Measurements from ENCODE around the gene MMP21. TPM values are rescaled to one million over a fixed set of nuclear protein-coding genes. Genes with fewer than 3 reads are reported as not detected.

The MMP21 gene
- polyA plus RNA-seq, 2 of the 4 experiments (the other 2 are of a cell fraction), result 0.04 TPM; not detected in 1

DNA sequence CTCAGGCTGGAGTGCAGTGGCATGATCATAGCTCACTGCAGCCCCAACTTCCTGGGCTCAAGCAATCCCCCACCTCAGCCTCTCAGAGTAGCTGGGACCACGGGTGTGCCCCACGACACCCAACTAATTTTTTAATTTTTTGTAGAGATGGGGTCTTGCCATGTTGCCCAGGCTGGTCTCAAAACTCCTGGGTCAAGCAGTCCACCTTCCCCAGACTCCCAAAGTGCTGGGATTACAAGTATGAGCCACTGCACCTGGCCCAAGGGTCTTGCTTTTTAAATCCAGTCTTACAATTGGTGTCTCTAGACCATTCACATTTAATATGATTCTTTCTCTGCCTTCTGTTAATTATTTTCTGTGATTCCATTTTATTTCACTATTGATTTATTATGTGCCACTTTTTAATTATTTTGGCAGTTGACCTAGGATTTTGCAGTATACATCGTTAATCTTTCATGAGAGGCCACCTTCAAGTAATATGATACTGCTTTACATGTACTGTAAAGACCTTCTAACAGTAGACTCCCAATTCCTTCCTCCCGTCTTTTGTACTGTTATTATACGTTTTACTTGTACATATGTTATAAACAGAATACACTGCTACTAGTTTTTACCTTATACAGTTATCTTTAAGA lies 18.7 kb downstream of the MMP21 start (continued):
- TF ChIP-seq, protein P1, sequence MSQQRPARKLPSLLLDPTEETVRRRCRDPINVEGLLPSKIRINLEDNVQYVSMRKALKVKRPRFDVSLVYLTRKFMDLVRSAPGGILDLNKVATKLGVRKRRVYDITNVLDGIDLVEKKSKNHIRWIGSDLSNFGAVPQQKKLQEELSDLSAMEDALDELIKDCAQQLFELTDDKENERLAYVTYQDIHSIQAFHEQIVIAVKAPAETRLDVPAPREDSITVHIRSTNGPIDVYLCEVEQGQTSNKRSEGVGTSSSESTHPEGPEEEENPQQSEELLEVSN (IDR thresholded peaks at IDR 0.05; ENCODE audit: borderline replicate concordance, low read depth), result no peak
- TF ChIP-seq ESRRA (IDR thresholded peaks at IDR 0.05; ENCODE audit: borderline replicate concordance, low read length) (no peak), EHF (CRISPR knock-in tag; IDR thresholded peaks at IDR 0.05) (no peak), ZC3H11A (IDR thresholded peaks at IDR 0.05) (no peak), RFX5 (IDR thresholded peaks at IDR 0.05) (no peak), FOXS1 (CRISPR knock-in tag; IDR thresholded peaks at IDR 0.05) (no peak), PHF8 (IDR thresholded peaks at IDR 0.05; ENCODE audit: borderline replicate concordance, low read depth) (no peak)
- TF ChIP-seq, protein P2, sequence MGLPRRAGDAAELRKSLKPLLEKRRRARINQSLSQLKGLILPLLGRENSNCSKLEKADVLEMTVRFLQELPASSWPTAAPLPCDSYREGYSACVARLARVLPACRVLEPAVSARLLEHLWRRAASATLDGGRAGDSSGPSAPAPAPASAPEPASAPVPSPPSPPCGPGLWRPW (IDR thresholded peaks at IDR 0.05), result no peak
- TF ChIP-seq, protein P3, sequence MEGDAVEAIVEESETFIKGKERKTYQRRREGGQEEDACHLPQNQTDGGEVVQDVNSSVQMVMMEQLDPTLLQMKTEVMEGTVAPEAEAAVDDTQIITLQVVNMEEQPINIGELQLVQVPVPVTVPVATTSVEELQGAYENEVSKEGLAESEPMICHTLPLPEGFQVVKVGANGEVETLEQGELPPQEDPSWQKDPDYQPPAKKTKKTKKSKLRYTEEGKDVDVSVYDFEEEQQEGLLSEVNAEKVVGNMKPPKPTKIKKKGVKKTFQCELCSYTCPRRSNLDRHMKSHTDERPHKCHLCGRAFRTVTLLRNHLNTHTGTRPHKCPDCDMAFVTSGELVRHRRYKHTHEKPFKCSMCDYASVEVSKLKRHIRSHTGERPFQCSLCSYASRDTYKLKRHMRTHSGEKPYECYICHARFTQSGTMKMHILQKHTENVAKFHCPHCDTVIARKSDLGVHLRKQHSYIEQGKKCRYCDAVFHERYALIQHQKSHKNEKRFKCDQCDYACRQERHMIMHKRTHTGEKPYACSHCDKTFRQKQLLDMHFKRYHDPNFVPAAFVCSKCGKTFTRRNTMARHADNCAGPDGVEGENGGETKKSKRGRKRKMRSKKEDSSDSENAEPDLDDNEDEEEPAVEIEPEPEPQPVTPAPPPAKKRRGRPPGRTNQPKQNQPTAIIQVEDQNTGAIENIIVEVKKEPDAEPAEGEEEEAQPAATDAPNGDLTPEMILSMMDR (IDR thresholded peaks at IDR 0.05), result no peak

DNA sequence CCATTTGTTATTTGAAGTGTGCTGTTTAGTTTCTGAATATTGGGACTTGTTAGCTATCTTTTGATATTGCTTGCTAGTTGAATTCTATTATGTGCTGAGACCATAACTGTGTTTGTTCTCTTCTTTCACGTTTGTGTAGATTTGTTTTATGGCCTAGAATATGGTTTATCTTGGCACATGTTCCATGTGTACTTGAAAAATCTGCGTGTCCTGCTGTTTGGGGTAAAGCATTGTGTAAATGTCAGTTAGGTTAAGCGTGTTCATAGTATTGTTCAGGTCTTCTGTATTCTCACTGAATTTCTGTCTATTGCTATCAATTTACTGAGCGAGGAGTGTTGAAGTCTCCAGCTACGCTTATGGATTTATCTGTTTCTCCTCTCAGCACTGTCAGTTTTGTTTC lies 19.4 kb downstream of the MMP21 start:
- Histone ChIP-seq H3K4me3 (no peak overlapping the region), H3K4me2 (no peak overlapping the region), H3K4me1 (no peaks in the 10 kb centered on the region), H3K27ac (no peak overlapping the region), H3K9me3 (no peaks in the 10 kb centered on the region)
- CTCF ChIA-PET, result interaction anchor here (1.4 kb wide), 1 partner anchor 21 kb away, joined by 3 read pairs; no protein-coding TSS in a partner anchor
- TF ChIP-seq, protein P4, sequence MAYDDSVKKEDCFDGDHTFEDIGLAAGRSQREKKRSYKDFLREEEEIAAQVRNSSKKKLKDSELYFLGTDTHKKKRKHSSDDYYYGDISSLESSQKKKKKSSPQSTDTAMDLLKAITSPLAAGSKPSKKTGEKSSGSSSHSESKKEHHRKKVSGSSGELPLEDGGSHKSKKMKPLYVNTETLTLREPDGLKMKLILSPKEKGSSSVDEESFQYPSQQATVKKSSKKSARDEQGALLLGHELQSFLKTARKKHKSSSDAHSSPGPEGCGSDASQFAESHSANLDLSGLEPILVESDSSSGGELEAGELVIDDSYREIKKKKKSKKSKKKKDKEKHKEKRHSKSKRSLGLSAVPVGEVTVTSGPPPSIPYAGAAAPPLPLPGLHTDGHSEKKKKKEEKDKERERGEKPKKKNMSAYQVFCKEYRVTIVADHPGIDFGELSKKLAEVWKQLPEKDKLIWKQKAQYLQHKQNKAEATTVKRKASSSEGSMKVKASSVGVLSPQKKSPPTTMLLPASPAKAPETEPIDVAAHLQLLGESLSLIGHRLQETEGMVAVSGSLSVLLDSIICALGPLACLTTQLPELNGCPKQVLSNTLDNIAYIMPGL (CRISPR knock-in tag; IDR thresholded peaks at IDR 0.05; ENCODE audit: borderline replicate concordance), result no peak
- TF ChIP-seq BHLHE40 (IDR thresholded peaks at IDR 0.05; ENCODE audit: low read depth, low read length) (no peak), GATA3 (IDR thresholded peaks at IDR 0.05; ENCODE audit: borderline replicate concordance) (no peak), ESRRA (IDR thresholded peaks at IDR 0.05; ENCODE audit: borderline replicate concordance, low read length) (no peak), NFE2L2 (conservative IDR thresholded peaks at IDR 0.05; ENCODE audit: low read length) (no peak), TP53 (CRISPR knock-in tag; IDR thresholded peaks at IDR 0.05) (no peak), TFCP2L1 (CRISPR knock-in tag; IDR thresholded peaks at IDR 0.05) (no peak), CBX8 (IDR thresholded peaks at IDR 0.05) (no peak), CEBPB (IDR thresholded peaks at IDR 0.05) (no peak), ZC3H11A (IDR thresholded peaks at IDR 0.05) (no peak)
- TF ChIP-seq, protein P3 (IDR thresholded peaks at IDR 0.05), result no peak
- no peak for DNase-seq (ENCODE audit: low read depth in 1 of 2, low spot score in 1 of 2)
- ATAC-seq, result no peak
- WGBS (ENCODE audit: missing lambda C conversion rate), result 80% methylated on average over 5 of the region's 5 CpGs
- POLR2A ChIA-PET, result no interaction called here
- FAIRE-seq, result no peak

DNA sequence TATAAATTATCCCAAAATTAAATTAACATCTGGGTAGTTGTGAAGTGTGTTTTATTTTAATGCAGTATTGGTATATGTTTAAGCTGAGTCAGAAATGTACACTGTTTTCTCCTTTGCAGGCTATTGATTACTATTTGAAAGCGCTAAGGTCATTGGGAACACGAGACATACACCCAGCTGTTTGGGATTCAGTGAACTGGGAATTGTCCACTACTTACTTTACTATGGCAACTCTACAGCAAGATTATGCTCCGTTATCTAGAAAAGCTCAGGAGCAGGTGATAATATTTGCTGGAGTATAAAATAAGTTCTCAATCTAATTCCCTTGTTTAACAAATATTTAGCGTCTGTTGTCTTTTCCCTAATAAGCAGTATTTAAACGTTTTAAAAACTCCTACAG lies 28.2 kb downstream of the MMP21 start:
- CTCF ChIA-PET, result interaction anchor here (1.3 kb wide), 1 partner anchor 18 kb away, joined by 4 read pairs; no protein-coding TSS in a partner anchor
- 84% methylated on average over 5 of the region's 5 CpGs for WGBS (ENCODE audit: missing lambda C conversion rate)
- no peak overlapping the region for H3K4me3 ChIP-seq
- no peaks in the 10 kb centered on the region for H3K4me1 ChIP-seq
- TF ChIP-seq CBX8 (IDR thresholded peaks at IDR 0.05), result no peak
- TF ChIP-seq, protein P5, sequence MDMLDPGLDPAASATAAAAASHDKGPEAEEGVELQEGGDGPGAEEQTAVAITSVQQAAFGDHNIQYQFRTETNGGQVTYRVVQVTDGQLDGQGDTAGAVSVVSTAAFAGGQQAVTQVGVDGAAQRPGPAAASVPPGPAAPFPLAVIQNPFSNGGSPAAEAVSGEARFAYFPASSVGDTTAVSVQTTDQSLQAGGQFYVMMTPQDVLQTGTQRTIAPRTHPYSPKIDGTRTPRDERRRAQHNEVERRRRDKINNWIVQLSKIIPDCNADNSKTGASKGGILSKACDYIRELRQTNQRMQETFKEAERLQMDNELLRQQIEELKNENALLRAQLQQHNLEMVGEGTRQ (IDR thresholded peaks at IDR 0.05), result no peak
- TF ChIP-seq RCOR1 (IDR thresholded peaks at IDR 0.05; ENCODE audit: low read depth, low read length), result no peak
- TF ChIP-seq KDM5A (IDR thresholded peaks at IDR 0.05), result no peak
- no peak for TF ChIP-seq CEBPB (IDR thresholded peaks at IDR 0.05)
- TF ChIP-seq NPAS2 (CRISPR knock-in tag; IDR thresholded peaks at IDR 0.05; ENCODE audit: borderline replicate concordance), result no peak
- no peak for TF ChIP-seq EHMT2 (IDR thresholded peaks at IDR 0.05; ENCODE audit: low read depth)
- no peak for TF ChIP-seq ZNF302 (CRISPR knock-in tag; IDR thresholded peaks at IDR 0.05)
- TF ChIP-seq, protein P4 (CRISPR knock-in tag; IDR thresholded peaks at IDR 0.05; ENCODE audit: borderline replicate concordance), result no peak
- no peak for DNase-seq (ENCODE audit: low read depth in 1 of 2, low spot score in 1 of 2)
- no peak for FAIRE-seq
- H3K4me2 ChIP-seq, result no peak overlapping the region
- H3K27ac ChIP-seq, result no peak overlapping the region
- H3K9me3 ChIP-seq, result no peaks in the 10 kb centered on the region
- POLR2A ChIA-PET, result no interaction called here
- no peak for ATAC-seq
